HepG2 (cell line): ENCODE data around the gene RFX2. TPM values are rescaled to one million over a fixed set of nuclear protein-coding genes. Genes with fewer than 3 reads are reported as not detected.

Experiments
- ATAC-seq: fragments of 200-7000 bp; cut with Tn5 transposase; 3 replicates; pipeline ENCODE4 v1.9.1; 2020; ENCODE audit warnings: mild to moderate bottlenecking, moderate library complexity
- BruUV-seq: library from RNA; stranded (reverse); fragments of 400-500 nt; replicated peaks from 2 replicates; lab custom pipeline; 2021; lab: Mats Ljungman, UMichigan
- CTCF ChIA-PET: fragments of 300-600 bp; formaldehyde crosslinking; extraction: SDS; loops from one replicate; lab custom pipeline; 2021; ENCODE audit warnings: low total read pairs, inconsistent platforms, low intra/inter-chr PET ratio; lab: Yijun Ruan, JAX
- POLR2A ChIA-PET: fragments of 350-600 bp; sonication (Branson Sonifier 250); formaldehyde crosslinking; loops from one replicate; lab custom pipeline; 2020; ENCODE audit warnings: antibody characterized with exemption, inconsistent platforms; lab: Yijun Ruan, JAX
- DNase-seq: peaks from one replicate; pipeline ENCODE4 v3.0.0-alpha.2; 2015; ENCODE audit warnings: low spot score
- FAIRE-seq: peaks from 3 replicates; lab custom pipeline; 2011; peaks lifted over from hg19 to GRCh38; lab: Jason Lieb, UNC
- H2AFZ ChIP-seq: one replicate; pipeline ENCODE4 v1.6.1; 2011; ENCODE audit warnings: low read length, inconsistent platforms
- H3K27ac ChIP-seq: fragments of 300-600 bp; 3 replicates; pipeline ENCODE4 v1.8.0; 2011; ENCODE audit warnings: mixed run types, mild to moderate bottlenecking, mixed read lengths, low read length, inconsistent platforms; ENCODE audit not compliant: insufficient read depth; ENCODE audit errors: extremely low read length
- H3K27me3 ChIP-seq, 2 experiments: fragments of 200-600 bp in 1 of 2; 2 replicates in 1 of 2; 3 replicates in 1 of 2; pipeline versions ENCODE4 v1.6.0 to v1.8.0; 2011; ENCODE audit warnings: low read length in 2 of 2, mild to moderate bottlenecking in 2 of 2, moderate library complexity in 2 of 2, inconsistent platforms in 1 of 2; ENCODE audit not compliant: insufficient read depth in 2 of 2, control insufficient read depth in 1 of 2
- H3K36me3 ChIP-seq, 2 experiments: fragments of 200-600 bp in 1 of 2; replicated peaks in 1 of 2; 2 replicates in 1 of 2; 3 replicates in 1 of 2; pipeline versions ENCODE4 v1.5.1 to v1.8.0; 2011; ENCODE audit warnings: low read length in 2 of 2, inconsistent platforms in 1 of 2; ENCODE audit not compliant: insufficient read depth in 2 of 2, control insufficient read depth in 1 of 2
- H3K4me1 ChIP-seq: 2 replicates; pipeline ENCODE4 v1.5.1; 2012; ENCODE audit warnings: low read length, inconsistent platforms; ENCODE audit not compliant: insufficient read depth
- H3K4me2 ChIP-seq: 2 replicates; pipeline ENCODE4 v1.6.0; 2011; ENCODE audit warnings: low read depth, low read length, inconsistent platforms
- H3K4me3 ChIP-seq, 3 experiments: fragments of 200-600 bp in 1 of 3; sonication (generic), shearing (Covaris generic) in 1 of 3; replicated peaks in 1 of 3; 2 replicates each; pipeline ENCODE4 v1.5.1; 2011 to 2016; ENCODE audit warnings: low read length in 3 of 3, inconsistent platforms in 2 of 3, low read depth in 2 of 3, mild to moderate bottlenecking in 2 of 3, control low read depth in 1 of 3, mixed read lengths in 1 of 3; ENCODE audit not compliant: insufficient read depth in 1 of 3
- H3K79me2 ChIP-seq: one replicate; pipeline ENCODE4 v1.6.1; 2011; ENCODE audit warnings: low read length, inconsistent platforms; ENCODE audit not compliant: insufficient read depth
- H3K9ac ChIP-seq: 2 replicates; pipeline ENCODE4 v1.6.0; 2011; ENCODE audit warnings: mild to moderate bottlenecking, low read depth, low read length, inconsistent platforms; ENCODE audit not compliant: insufficient read depth
- H3K9me3 ChIP-seq: 2 replicates; pipeline ENCODE4 v1.5.1; 2012; ENCODE audit warnings: mild to moderate bottlenecking, low read length
- H4K20me1 ChIP-seq: 2 replicates; pipeline ENCODE4 v1.6.0; 2011; ENCODE audit warnings: inconsistent platforms, mild to moderate bottlenecking, low read length, moderate library complexity; ENCODE audit not compliant: insufficient read depth
- MXD4 ChIP-seq: IDR thresholded peaks from 2 replicates; pipeline ENCODE4 v1.6.1; 2016; ENCODE audit warnings: mild to moderate bottlenecking, missing biosample characterization, missing genetic modification reagents
- PCBP1 ChIP-seq: fragments of 200-400 bp; formaldehyde crosslinking; IDR thresholded peaks from 2 replicates; pipeline ENCODE4 v1.6.1; 2017; ENCODE audit warnings: mild to moderate bottlenecking, low read depth, low read length, borderline replicate concordance
- PITX1 ChIP-seq: sonication (generic); formaldehyde crosslinking; IDR thresholded peaks from 2 replicates; pipeline ENCODE4 v1.5.1; 2020; ENCODE audit warnings: mild to moderate bottlenecking, missing genetic modification reagents
- SRSF4 ChIP-seq: fragments of 200-400 bp; formaldehyde crosslinking; IDR thresholded peaks from one replicate; pipeline ENCODE4 v1.6.1; 2018; ENCODE audit warnings: mild to moderate bottlenecking, low read depth, low read length, moderate library complexity; ENCODE audit not compliant: poor library complexity, severe bottlenecking
- ZFY ChIP-seq: sonication (generic); formaldehyde crosslinking; IDR thresholded peaks from 2 replicates; pipeline ENCODE4 v1.4.0; 2020; ENCODE audit warnings: missing genetic modification reagents
- ZNF292 ChIP-seq: sonication (generic); formaldehyde crosslinking; IDR thresholded peaks from 2 replicates; pipeline ENCODE4 v1.8.1; 2022; ENCODE audit warnings: mild to moderate bottlenecking, low read depth, missing genetic modification reagents, borderline replicate concordance
- ZNF33A ChIP-seq: sonication (generic); formaldehyde crosslinking; IDR thresholded peaks from 2 replicates; pipeline ENCODE4 v1.5.1; 2020; ENCODE audit warnings: missing genetic modification reagents, mild to moderate bottlenecking, moderate library complexity, borderline replicate concordance
- ZNF33B ChIP-seq: sonication (generic); formaldehyde crosslinking; IDR thresholded peaks from 2 replicates; pipeline ENCODE4 v1.5.1; 2020; ENCODE audit warnings: mild to moderate bottlenecking, missing genetic modification reagents
- ZNF720 ChIP-seq: sonication (generic); formaldehyde crosslinking; IDR thresholded peaks from 2 replicates; pipeline ENCODE4 v1.4.0; 2020; ENCODE audit warnings: missing genetic modification reagents
- ZNF816 ChIP-seq: sonication (generic); formaldehyde crosslinking; IDR thresholded peaks from 2 replicates; pipeline ENCODE4 v1.8.0; 2022; ENCODE audit warnings: missing genetic modification reagents, mild to moderate bottlenecking, borderline replicate concordance
- ZNF841 ChIP-seq: sonication (generic); formaldehyde crosslinking; IDR thresholded peaks from 2 replicates; pipeline ENCODE4 v1.8.1; 2023; ENCODE audit warnings: missing genetic modification reagents, borderline replicate concordance
- ZZZ3 ChIP-seq: sonication (generic); formaldehyde crosslinking; IDR thresholded peaks from 2 replicates; pipeline ENCODE4 v1.4.0; 2020; ENCODE audit warnings: missing genetic modification reagents, mild to moderate bottlenecking, borderline replicate concordance
- WGBS: methylation state at CpG from one replicate; pipeline ENCODE4 v1.1.6; 2017; ENCODE audit warnings: low lambda C conversion rate; 5-methylcytosine and 5-hydroxymethylcytosine counted together
- in situ Hi-C: cut with HindIII; loops from 2 replicates; pipeline ENCODE4 v1.10.0; 2017; ENCODE audit warnings: low pct_unique_long_range_greater_than_20kb; ENCODE audit not compliant: extremely low pct_ligation_motif_present
- intact Hi-C: fragments of 100-400 bp; cut with micrococcal nuclease; formaldehyde crosslinking; loops from one replicate; pipeline ENCODE4 v1.10.0; 2022; ENCODE audit not compliant: unreplicated experiment
- polyA plus RNA-seq, 8 experiments: library from polyadenylated mRNA; depleted of rRNA in 3 of 8; stranded (reverse) in 7 of 8; unstranded in 1 of 8; fragments of >200 nt; fragmentation: Illumina TruSeq in 4 of 8; extraction: Trizol in 4 of 8; gene quantifications; 2 replicates each; pipeline versions ENCODE4 v1.2.1 to v1.2.3, GENCODE V29; 2011 to 2016; ENCODE audit warnings: low read depth in 4 of 8, missing spikeins in 1 of 8, mixed read lengths in 1 of 8; ENCODE audit not compliant: insufficient read depth in 1 of 8
- total RNA-seq, 5 experiments: library from RNA; depleted of rRNA; stranded (reverse); fragments of >200 nt; fragmentation: Illumina TruSeq; extraction: Trizol; gene quantifications; 2 replicates each; pipeline ENCODE4 v1.2.3, GENCODE V29; 2016; ENCODE audit warnings: low read depth in 1 of 5
- TF ChIP-seq, protein P1 (sequence below): sonication (generic); formaldehyde crosslinking; IDR thresholded peaks from 2 replicates; pipeline ENCODE4 v1.9.0; 2021; ENCODE audit warnings: missing genetic modification reagents, mild to moderate bottlenecking, borderline replicate concordance
- TF ChIP-seq, protein P2 (sequence below): sonication (generic); formaldehyde crosslinking; IDR thresholded peaks from 2 replicates; pipeline ENCODE4 v1.5.0; 2020; ENCODE audit warnings: missing genetic modification reagents

The RFX2 gene
- total and polyA plus RNA-seq, 2 of the 13 experiments (the other 11 are each of a cell fraction or from before 2014, with no cell fraction given), result 2.8 to 3.3 TPM

DNA sequence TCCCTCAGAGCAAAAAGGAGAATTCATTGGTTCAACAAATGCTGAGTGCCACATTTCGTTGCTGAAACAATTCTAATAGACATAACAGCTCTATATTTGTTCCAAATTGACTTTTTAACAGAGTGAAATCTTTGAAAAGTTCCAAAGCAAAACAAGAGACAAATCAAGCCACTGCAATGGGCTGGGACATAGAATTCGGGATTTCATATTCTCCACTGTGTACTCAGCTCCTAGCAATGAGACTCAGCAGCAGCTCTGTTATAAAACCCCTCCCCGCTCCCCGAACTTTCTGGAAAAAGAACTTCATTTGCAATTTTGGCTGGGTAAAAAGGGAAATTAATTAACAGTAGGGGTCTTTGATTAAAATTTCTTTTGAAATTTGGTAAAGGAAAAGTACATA, 11.3 kb downstream of the RFX2 start (continued):
- TF ChIP-seq, protein P1, sequence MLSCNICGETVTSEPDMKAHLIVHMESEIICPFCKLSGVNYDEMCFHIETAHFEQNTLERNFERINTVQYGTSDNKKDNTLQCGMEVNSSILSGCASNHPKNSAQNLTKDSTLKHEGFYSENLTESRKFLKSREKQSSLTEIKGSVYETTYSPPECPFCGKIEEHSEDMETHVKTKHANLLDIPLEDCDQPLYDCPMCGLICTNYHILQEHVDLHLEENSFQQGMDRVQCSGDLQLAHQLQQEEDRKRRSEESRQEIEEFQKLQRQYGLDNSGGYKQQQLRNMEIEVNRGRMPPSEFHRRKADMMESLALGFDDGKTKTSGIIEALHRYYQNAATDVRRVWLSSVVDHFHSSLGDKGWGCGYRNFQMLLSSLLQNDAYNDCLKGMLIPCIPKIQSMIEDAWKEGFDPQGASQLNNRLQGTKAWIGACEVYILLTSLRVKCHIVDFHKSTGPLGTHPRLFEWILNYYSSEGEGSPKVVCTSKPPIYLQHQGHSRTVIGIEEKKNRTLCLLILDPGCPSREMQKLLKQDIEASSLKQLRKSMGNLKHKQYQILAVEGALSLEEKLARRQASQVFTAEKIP, result no peak
- no peak for TF ChIP-seq ZFY (CRISPR knock-in tag)
- TF ChIP-seq SRSF4, result no peak
- TF ChIP-seq ZNF292, result no peak
- no peak for TF ChIP-seq MXD4
- no peak for TF ChIP-seq ZNF33B
- no peak for TF ChIP-seq ZNF720 (CRISPR knock-in tag)
- TF ChIP-seq, all 625 proteins: peak for 0

DNA sequence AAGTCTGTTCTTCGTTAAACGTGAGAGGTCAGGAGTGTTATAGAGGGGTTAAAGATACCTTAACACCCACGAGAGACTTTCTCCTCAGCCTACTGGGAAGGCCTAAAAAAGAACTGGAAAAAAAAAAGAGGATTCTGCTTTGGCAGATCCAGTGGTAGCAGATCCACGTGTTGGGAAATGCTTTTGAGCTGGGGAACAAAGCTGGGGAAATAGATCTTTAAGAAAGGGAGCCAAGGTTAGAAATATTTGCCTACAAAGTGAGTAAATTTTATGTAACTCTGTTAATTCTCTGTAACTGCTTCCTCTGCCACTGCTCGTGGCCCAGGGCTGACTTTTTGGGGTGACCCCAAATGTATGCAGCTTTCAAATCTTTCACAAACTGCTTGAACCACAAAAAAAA, 11.7 kb downstream of the RFX2 start:
- no TSS peak for BruUV-seq
- no peak overlapping the region for H3K27ac ChIP-seq
- TF ChIP-seq, protein P2, sequence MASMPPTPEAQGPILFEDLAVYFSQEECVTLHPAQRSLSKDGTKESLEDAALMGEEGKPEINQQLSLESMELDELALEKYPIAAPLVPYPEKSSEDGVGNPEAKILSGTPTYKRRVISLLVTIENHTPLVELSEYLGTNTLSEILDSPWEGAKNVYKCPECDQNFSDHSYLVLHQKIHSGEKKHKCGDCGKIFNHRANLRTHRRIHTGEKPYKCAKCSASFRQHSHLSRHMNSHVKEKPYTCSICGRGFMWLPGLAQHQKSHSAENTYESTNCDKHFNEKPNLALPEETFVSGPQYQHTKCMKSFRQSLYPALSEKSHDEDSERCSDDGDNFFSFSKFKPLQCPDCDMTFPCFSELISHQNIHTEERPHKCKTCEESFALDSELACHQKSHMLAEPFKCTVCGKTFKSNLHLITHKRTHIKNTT, result no peak
- no peak for TF ChIP-seq PCBP1
- no peak for TF ChIP-seq ZNF816
- no peak for TF ChIP-seq PITX1 (CRISPR knock-in tag)
- no peak for TF ChIP-seq ZNF841 (CRISPR knock-in tag)
- TF ChIP-seq ZNF33A (CRISPR knock-in tag), result no peak
- no peak for TF ChIP-seq ZZZ3 (CRISPR knock-in tag)
- DNase-seq, result no peak
- no peaks in the 10 kb centered on the region for H3K9me3 ChIP-seq
- ChIA-PET CTCF (no interaction called here), POLR2A (no interaction called here)
- no peaks in the 10 kb centered on the region for H4K20me1 ChIP-seq
- no peak overlapping the region for H2AFZ ChIP-seq
- 28% methylated on average over 5 of the region's 5 CpGs for WGBS
- H3K4me3 ChIP-seq, result no peak overlapping the region
- ATAC-seq, result no peak
- H3K79me2 ChIP-seq, result no peaks in the 10 kb centered on the region
- intact Hi-C loops (no loop called here), in situ Hi-C loops (no loop called here)
- no peaks in the 10 kb centered on the region for H3K36me3 ChIP-seq
- no peaks in the 10 kb centered on the region; a peak in 1 of 5 replicates for H3K27me3 ChIP-seq
- H3K4me2 ChIP-seq, result no peak overlapping the region
- peaks cover 24% of the 10 kb centered on the region for H3K4me1 ChIP-seq
- FAIRE-seq, result no peak
- no peak overlapping the region for H3K9ac ChIP-seq
